Measurements from ENCODE around the gene BIRC5.
"Not testable (repeated sequence)": the region's sequence is repeated elsewhere in the genome, so short reads cannot be mapped to it uniquely, and the experiment has no call there.

Gene BIRC5

GRCh38 chr17:78214016-78214705, at the start of gene BIRC5:
TSS of gene BIRC5 (plus strand) at chr17:78214253. CDS start at chr17:78214317, 64 bp downstream.
- peak; percentile 31 for DNase-seq

GRCh38 chr17:78164748-78165607, 49.1 kb upstream of the BIRC5 start:
- DNase-seq, result no peak

- no peak for DNase-seq
These were observed 47.6 kb upstream of the BIRC5 start for GRCh38 chr17:78166416-78166815.

GRCh38 chr17:78168242-78168902, 45.7 kb upstream of the BIRC5 start, which contains the start of gene SYNGR2:
TSS of gene SYNGR2 (plus strand) at chr17:78168581. CDS start at chr17:78168617, 36 bp downstream.
- DNase-seq, result no peak

- no peak for DNase-seq
These were observed 44.9 kb upstream of the BIRC5 start for GRCh38 chr17:78168903-78169793.

GRCh38 chr17:78170692-78171590, 43.1 kb upstream of the BIRC5 start:
- no peak for DNase-seq

- not testable (repeated sequence) for DNase-seq
These were observed 42.3 kb upstream of the BIRC5 start for GRCh38 chr17:78171591-78172248.

GRCh38 chr17:78172249-78173051, 41.6 kb upstream of the BIRC5 start:
- DNase-seq, result no peak

GRCh38 chr17:78173097-78173715, 40.8 kb upstream of the BIRC5 start:
- no peak for DNase-seq

- DNase-seq, result no peak
These were observed 39.6 kb upstream of the BIRC5 start for GRCh38 chr17:78174346-78174869.

- no peak for DNase-seq
These were observed 39.0 kb upstream of the BIRC5 start for GRCh38 chr17:78174870-78175642.

- DNase-seq, result no peak
These were observed 38.4 kb upstream of the BIRC5 start for GRCh38 chr17:78175643-78175981.

GRCh38 chr17:78176548-78177025, 37.5 kb upstream of the BIRC5 start:
- DNase-seq, result no peak

- no peak for DNase-seq
These were observed 34.7 kb upstream of the BIRC5 start for GRCh38 chr17:78179372-78179771.

- DNase-seq, result no peak
These were observed 34.0 kb upstream of the BIRC5 start for GRCh38 chr17:78180083-78180482.

- DNase-seq, result no peak
These were observed 33.5 kb upstream of the BIRC5 start for GRCh38 chr17:78180508-78180907.

- no peak for DNase-seq
These were observed 31.5 kb upstream of the BIRC5 start for GRCh38 chr17:78182504-78182903.

GRCh38 chr17:78183916-78184315, 30.1 kb upstream of the BIRC5 start:
- DNase-seq, result no peak
